HCT116 (cell line): ENCODE results near the gene SULT2B1. TPM values are rescaled to one million over a fixed set of nuclear protein-coding genes. Genes with fewer than 3 reads are reported as not detected.

Source experiments
- ATAC-seq: fragments of 200-7000 bp; cut with Tn5 transposase; 2 replicates; pipeline ENCODE4 v1.9.1; 2020; ENCODE audit warnings: mild to moderate bottlenecking, moderate library complexity
- BruUV-seq: library from RNA; stranded (reverse); fragments of 400-500 nt; replicated peaks from 2 replicates; lab custom pipeline; 2021; lab: Mats Ljungman, UMichigan
- CTCF ChIA-PET: fragments of 300-600 bp; sonication (Branson Sonifier 250); formaldehyde crosslinking; loops from one replicate; lab custom pipeline; 2021; ENCODE audit warnings: antibody characterized with exemption; lab: Charles Lee
- POLR2A ChIA-PET: fragments of 300-600, 350-600 bp; sonication (Branson Sonifier 250); formaldehyde crosslinking; loops from one replicate; lab custom pipeline; 2021; ENCODE audit warnings: antibody characterized with exemption; lab: Charles Lee
- RAD21 ChIA-PET, 2 experiments: fragments of 300-600 bp; sonication (Branson Sonifier 250); formaldehyde crosslinking; loops; one replicate each; lab custom pipeline; 2023; ENCODE audit warnings: low total read pairs in 2 of 2; ENCODE audit not compliant: uncharacterized antibody in 2 of 2, unreplicated experiment in 2 of 2, low non-redundant PET in 1 of 2; lab: Charles Lee
- DNase-seq: peaks from one replicate; pipeline ENCODE4 v3.0.0-alpha.2; 2010; ENCODE audit warnings: low read depth, low spot score
- H2AFZ ChIP-seq: fragments of 200-600 bp; shearing (Covaris generic), sonication (generic); 2 replicates; pipeline ENCODE4 v1.6.1; 2017; ENCODE audit warnings: low read depth, mixed run types, mixed read lengths, antibody characterized with exemption, low read length; ENCODE audit not compliant: poor library complexity, severe bottlenecking
- H3K27ac ChIP-seq: 2 replicates; pipeline ENCODE4 v1.5.1; 2012; ENCODE audit warnings: low read depth, low read length
- H3K27me3 ChIP-seq: fragments of 200-600 bp; sonication (generic); 2 replicates; pipeline ENCODE4 v1.6.1; 2016; ENCODE audit warnings: mixed run types, low read length, mixed read lengths; ENCODE audit not compliant: insufficient read depth
- H3K36me3 ChIP-seq, 2 experiments: fragments of 200-500 bp in 1 of 2; fragments of 200-600 bp in 1 of 2; sonication (Bioruptor generic) in 1 of 2; sonication (generic) in 1 of 2; 2 replicates each; pipeline versions ENCODE4 v1.5.1 to v1.6.1; 2014 to 2016; ENCODE audit warnings: low read length in 2 of 2, inconsistent platforms in 1 of 2, mixed read lengths in 1 of 2, mixed run types in 1 of 2; ENCODE audit not compliant: insufficient read depth in 2 of 2, control insufficient read depth in 1 of 2
- H3K4me1 ChIP-seq, 2 experiments: fragments of 200-600 bp in 1 of 2; sonication (generic) in 1 of 2; 2 replicates each; pipeline versions ENCODE4 v1.5.1 to v1.6.1; 2012 to 2017; ENCODE audit warnings: low read length in 2 of 2, inconsistent platforms in 1 of 2, mild to moderate bottlenecking in 1 of 2, mixed read lengths in 1 of 2, mixed run types in 1 of 2, moderate library complexity in 1 of 2; ENCODE audit not compliant: insufficient read depth in 2 of 2, control insufficient read depth in 1 of 2
- H3K4me2 ChIP-seq: fragments of 200-600 bp; sonication (generic); 2 replicates; pipeline ENCODE4 v1.6.1; 2017; ENCODE audit warnings: mixed run types, low read length, mixed read lengths
- H3K4me3 ChIP-seq, 2 experiments: fragments of 200-600 bp in 1 of 2; sonication (generic) in 1 of 2; replicated peaks in 1 of 2; 2 replicates each; pipeline ENCODE4 v1.5.1; 2011 to 2016; ENCODE audit warnings: low read length in 2 of 2, control low read depth in 1 of 2, low read depth in 1 of 2, mild to moderate bottlenecking in 1 of 2, mixed read lengths in 1 of 2, mixed run types in 1 of 2
- H3K79me2 ChIP-seq: fragments of 200-600 bp; sonication (generic); 2 replicates; pipeline ENCODE4 v1.6.1; 2017; ENCODE audit warnings: mild to moderate bottlenecking, mixed run types, low read length, moderate library complexity, mixed read lengths; ENCODE audit not compliant: insufficient read depth
- H3K9ac ChIP-seq: fragments of 200-600 bp; sonication (generic); 2 replicates; pipeline ENCODE4 v1.6.1; 2016; ENCODE audit warnings: low read length, mixed read lengths
- H3K9me2 ChIP-seq: fragments of 200-600 bp; sonication (generic), shearing (Covaris generic); 2 replicates; pipeline ENCODE4 v1.6.1; 2017; ENCODE audit warnings: mixed run types, mild to moderate bottlenecking, moderate library complexity; ENCODE audit not compliant: insufficient read depth
- H3K9me3 ChIP-seq, 2 experiments: fragments of 200-500 bp in 1 of 2; fragments of 200-600 bp in 1 of 2; sonication (Bioruptor generic) in 1 of 2; sonication (generic) in 1 of 2; 2 replicates each; pipeline ENCODE4 v1.6.1; 2014 to 2017; ENCODE audit warnings: low read length in 2 of 2, mixed read lengths in 2 of 2, inconsistent platforms in 1 of 2, low read depth in 1 of 2, mild to moderate bottlenecking in 1 of 2, mixed run types in 1 of 2, moderate library complexity in 1 of 2; ENCODE audit not compliant: control insufficient read depth in 1 of 2, insufficient read depth in 1 of 2
- H4K20me1 ChIP-seq: fragments of 200-600 bp; sonication (generic), shearing (Covaris generic); 2 replicates; pipeline ENCODE4 v1.6.1; 2017; ENCODE audit warnings: mixed run types, mild to moderate bottlenecking, moderate library complexity; ENCODE audit not compliant: insufficient read depth
- EZH2phosphoT487 ChIP-seq: fragments of 200-600 bp; IDR thresholded peaks from 2 replicates; pipeline ENCODE4 v1.6.1; 2018; ENCODE audit warnings: antibody characterized with exemption, borderline replicate concordance
- JUND ChIP-seq: IDR thresholded peaks from 2 replicates; pipeline ENCODE4 v1.6.1; 2012
- POLR2AphosphoS5 ChIP-seq: IDR thresholded peaks from 2 replicates; pipeline ENCODE4 v1.6.1; 2011; ENCODE audit warnings: mild to moderate bottlenecking, low read depth, low read length, moderate library complexity
- SIN3A ChIP-seq: IDR thresholded peaks from 2 replicates; pipeline ENCODE4 v1.6.1; 2012; ENCODE audit warnings: low read depth
- TCF7L2 ChIP-seq: IDR thresholded peaks from 2 replicates; pipeline ENCODE4 v1.7.0; 2011; ENCODE audit warnings: borderline replicate concordance, inconsistent platforms; ENCODE audit not compliant: insufficient read depth, insufficient read length; ENCODE audit errors: extremely low read depth
- YY1 ChIP-seq: IDR thresholded peaks from 2 replicates; pipeline ENCODE4 v1.6.1; 2011; ENCODE audit warnings: low read length, low read depth, moderate library complexity, mild to moderate bottlenecking; ENCODE audit not compliant: insufficient replicate concordance; ENCODE audit errors: extremely low read depth
- ZBTB33 ChIP-seq: IDR thresholded peaks from 2 replicates; pipeline ENCODE4 v1.6.1; 2011; ENCODE audit warnings: mild to moderate bottlenecking, low read length, moderate library complexity; ENCODE audit not compliant: insufficient replicate concordance; ENCODE audit errors: extremely low read depth
- ZNF274 ChIP-seq: fragments of 200-500 bp; sonication (Bioruptor generic); IDR thresholded peaks from 2 replicates; pipeline ENCODE4 v1.6.1; 2014; ENCODE audit warnings: mild to moderate bottlenecking, low read depth, low read length, inconsistent platforms
- intact Hi-C: fragments of 100-400 bp; cut with micrococcal nuclease; formaldehyde crosslinking; loops from 2 replicates; pipeline ENCODE4 v1.10.0; 2022
- total RNA-seq: library from RNA; stranded (reverse); gene quantifications from one replicate; pipeline ENCODE4 v1.2.1, GENCODE V29; 2021; ENCODE audit not compliant: unreplicated experiment

Gene SULT2B1
- total RNA-seq, 1 experiment from 2014 or later = 4.8 TPM

GRCh38 chr19:48637449-48637947 is 85.5 kb downstream of the SULT2B1 start:
- no peak overlapping the region for H2AFZ ChIP-seq
- ChIA-PET CTCF (interaction anchor here (0.6 kb wide), 1 partner anchor 9 kb away, joined by 5 read pairs; the partner anchor contains the start of gene CA11), RAD21 (no interaction called here), POLR2A (interaction anchor here (0.7 to 2.3 kb wide), 5 partner anchors 9 to 22 kb away, joined by 3 to 16 read pairs (median 4); partner anchors contain the start of genes CA11, RPL18 and SPHK2)
- peak overlapping the region; percentile 95 for H3K27ac ChIP-seq
- peaks cover 18% of the 10 kb centered on the region for H3K79me2 ChIP-seq
- H3K9me2 ChIP-seq = no peaks in the 10 kb centered on the region
- H4K20me1 ChIP-seq = no peaks in the 10 kb centered on the region
- no TSS peak for BruUV-seq
- peak overlapping the region; percentile 57 to 83 for H3K4me3 ChIP-seq
- H3K36me3 ChIP-seq = 0 out of 4 replicates have a peak, but pooled peaks cover 0 to 2% of the 10 kb centered on the region in 2 experiments
- peak overlapping the region; percentile 96 for H3K9ac ChIP-seq
- no peaks in the 10 kb centered on the region for H3K27me3 ChIP-seq
- intact Hi-C loops = no loop called here
- peaks cover 29 to 68% of the 10 kb centered on the region in 2 experiments for H3K4me1 ChIP-seq
- no peaks in the 10 kb centered on the region for H3K9me3 ChIP-seq
- DNase-seq (peak; percentile 99), ATAC-seq (peak; percentile 72)
- peak; percentile 13 for TF ChIP-seq POLR2AphosphoS5
- no peak for TF ChIP-seq EZH2phosphoT487
- TF ChIP-seq YY1 = peak; percentile 60
- no peak for TF ChIP-seq JUND
- peak; percentile 58 for TF ChIP-seq TCF7L2
- TF ChIP-seq SIN3A = no peak
- no peak for TF ChIP-seq ZNF274
- peak; percentile 4 for TF ChIP-seq ZBTB33
- H3K4me2 ChIP-seq = peak overlapping the region; percentile 93
